Neural progenitor cell (in vitro differentiated cells): ENCODE results near the gene QRICH1. TPM values are rescaled to one million over a fixed set of nuclear protein-coding genes. Genes with fewer than 3 reads are reported as not detected.

Experiments
- DNase-seq: peaks from one replicate; pipeline ENCODE4 v3.0.0-alpha.2; 2016; ENCODE audit warnings: low spot score
- H2AFZ ChIP-seq: fragments of 200-600 bp; sonication (generic); replicated peaks from 2 replicates; pipeline ENCODE4 v1.6.1; 2016; ENCODE audit warnings: antibody characterized with exemption
- H3F3A ChIP-seq: fragments of 200-600 bp; sonication (generic); 2 replicates; pipeline ENCODE4 v1.6.1; 2016; ENCODE audit warnings: antibody characterized with exemption, low read depth
- H3K27ac ChIP-seq: fragments of 200-600 bp; sonication (generic); 2 replicates; pipeline ENCODE4 v1.5.1; 2016; ENCODE audit warnings: mild to moderate bottlenecking
- H3K27me3 ChIP-seq: fragments of 200-600 bp; sonication (generic); 2 replicates; pipeline ENCODE4 v1.6.1; 2016; ENCODE audit warnings: mild to moderate bottlenecking, moderate library complexity
- H3K36me3 ChIP-seq: fragments of 200-600 bp; sonication (generic); 2 replicates; pipeline ENCODE4 v1.5.1; 2016
- H3K4me1 ChIP-seq: fragments of 200-600 bp; sonication (generic); 2 replicates; pipeline ENCODE4 v1.6.1; 2016; ENCODE audit warnings: mixed run types
- H3K4me2 ChIP-seq: fragments of 200-600 bp; sonication (generic); 2 replicates; pipeline ENCODE4 v1.6.1; 2016
- H3K4me3 ChIP-seq: fragments of 200-600 bp; sonication (generic); 2 replicates; pipeline ENCODE4 v1.5.1; 2016
- H3K79me2 ChIP-seq: fragments of 200-600 bp; sonication (generic); 2 replicates; pipeline ENCODE4 v1.6.1; 2016; ENCODE audit warnings: low read depth
- H3K9ac ChIP-seq: fragments of 200-600 bp; sonication (generic); 2 replicates; pipeline ENCODE4 v1.6.1; 2016
- H3K9me3 ChIP-seq: fragments of 200-600 bp; sonication (generic); 2 replicates; pipeline ENCODE4 v1.5.1; 2016; ENCODE audit warnings: low read depth
- H4K20me1 ChIP-seq: fragments of 200-600 bp; sonication (generic); 2 replicates; pipeline ENCODE4 v1.6.1; 2016; ENCODE audit warnings: low read depth
- H3K27ac Mint-ChIP-seq: 3 replicates; pipeline ENCODE4 v1.8.0; 2021; ENCODE audit warnings: mixed read lengths
- H3K27me3 Mint-ChIP-seq: 2 replicates; pipeline ENCODE4 v1.8.0; 2022; ENCODE audit warnings: low read depth, mild to moderate bottlenecking, inconsistent platforms, moderate library complexity, mixed read lengths; ENCODE audit not compliant: insufficient read depth
- H3K36me3 Mint-ChIP-seq: 3 replicates; pipeline ENCODE4 v1.8.0; 2021; ENCODE audit warnings: mixed read lengths
- H3K4me1 Mint-ChIP-seq: 3 replicates; pipeline ENCODE4 v1.8.0; 2021; ENCODE audit warnings: mixed read lengths
- H3K4me3 Mint-ChIP-seq: 3 replicates; pipeline ENCODE4 v1.8.0; 2021; ENCODE audit warnings: mild to moderate bottlenecking, moderate library complexity, mixed read lengths
- H3K9me3 Mint-ChIP-seq: 3 replicates; pipeline ENCODE4 v1.8.0; 2020; ENCODE audit warnings: mixed read lengths
- EZH2 ChIP-seq: fragments of 200-600 bp; sonication (generic); IDR thresholded peaks from 2 replicates; pipeline ENCODE4 v1.6.1; 2017; ENCODE audit warnings: antibody characterized with exemption, mild to moderate bottlenecking, moderate library complexity
- EZH2phosphoT487 ChIP-seq: fragments of 200-600 bp; sonication (generic); IDR thresholded peaks from 2 replicates; pipeline ENCODE4 v1.6.1; 2017; ENCODE audit warnings: antibody characterized with exemption
- total RNA-seq: library from RNA; depleted of rRNA; stranded (reverse); fragments of >200 nt; gene quantifications from 2 replicates; pipeline ENCODE4 v1.2.3, GENCODE V29; 2015; ENCODE audit warnings: low replicate concordance
- TF ChIP-seq, protein P1 (sequence below): fragments of 200-600 bp; sonication (generic); IDR thresholded peaks from 2 replicates; pipeline ENCODE4 v1.5.1; 2017; ENCODE audit warnings: antibody characterized with exemption, mild to moderate bottlenecking

The QRICH1 gene
- total RNA-seq, 1 donor from 2014 or later, result 167 TPM

DNA sequence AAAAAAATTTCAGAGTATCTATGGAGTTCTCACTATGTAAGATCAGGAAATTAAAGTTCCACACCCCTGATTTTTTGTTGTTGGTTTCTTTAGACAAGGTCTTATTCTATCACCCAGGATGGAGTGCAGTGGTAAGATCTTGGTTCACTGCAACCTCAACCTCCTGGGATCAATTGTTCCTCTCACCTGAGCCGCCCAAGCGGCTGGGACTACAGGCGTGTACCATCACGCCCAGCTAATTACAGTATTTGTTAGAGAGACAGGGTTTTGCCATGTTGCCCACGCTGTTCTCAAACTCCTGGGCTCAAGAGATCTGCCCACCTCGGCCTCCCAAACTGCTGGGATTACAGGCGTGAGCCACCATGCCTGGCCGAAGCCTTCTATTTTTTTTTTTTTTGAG is 12.4 kb downstream of the QRICH1 start:
- H3K4me1 Mint-ChIP-seq, result no peaks in the 10 kb centered on the region
- H3K9ac ChIP-seq, result no peak overlapping the region
- H3K4me3 Mint-ChIP-seq, result no peak overlapping the region
- no peaks in the 10 kb centered on the region for H3K9me3 ChIP-seq
- no peak overlapping the region for H3K4me3 ChIP-seq
- TF ChIP-seq EZH2, result no peak
- no peak for TF ChIP-seq EZH2phosphoT487
- TF ChIP-seq, protein P1, sequence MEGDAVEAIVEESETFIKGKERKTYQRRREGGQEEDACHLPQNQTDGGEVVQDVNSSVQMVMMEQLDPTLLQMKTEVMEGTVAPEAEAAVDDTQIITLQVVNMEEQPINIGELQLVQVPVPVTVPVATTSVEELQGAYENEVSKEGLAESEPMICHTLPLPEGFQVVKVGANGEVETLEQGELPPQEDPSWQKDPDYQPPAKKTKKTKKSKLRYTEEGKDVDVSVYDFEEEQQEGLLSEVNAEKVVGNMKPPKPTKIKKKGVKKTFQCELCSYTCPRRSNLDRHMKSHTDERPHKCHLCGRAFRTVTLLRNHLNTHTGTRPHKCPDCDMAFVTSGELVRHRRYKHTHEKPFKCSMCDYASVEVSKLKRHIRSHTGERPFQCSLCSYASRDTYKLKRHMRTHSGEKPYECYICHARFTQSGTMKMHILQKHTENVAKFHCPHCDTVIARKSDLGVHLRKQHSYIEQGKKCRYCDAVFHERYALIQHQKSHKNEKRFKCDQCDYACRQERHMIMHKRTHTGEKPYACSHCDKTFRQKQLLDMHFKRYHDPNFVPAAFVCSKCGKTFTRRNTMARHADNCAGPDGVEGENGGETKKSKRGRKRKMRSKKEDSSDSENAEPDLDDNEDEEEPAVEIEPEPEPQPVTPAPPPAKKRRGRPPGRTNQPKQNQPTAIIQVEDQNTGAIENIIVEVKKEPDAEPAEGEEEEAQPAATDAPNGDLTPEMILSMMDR, result no peak
- H3F3A ChIP-seq, result peaks cover 13% of the 10 kb centered on the region
- DNase-seq, result no peak
- no peak overlapping the region for H2AFZ ChIP-seq
- peaks cover 92% of the 10 kb centered on the region for H4K20me1 ChIP-seq
- no peaks in the 10 kb centered on the region for H3K36me3 ChIP-seq
- H3K27me3 ChIP-seq, result no peaks in the 10 kb centered on the region
- no peak overlapping the region for H3K27ac Mint-ChIP-seq
- H3K9me3 Mint-ChIP-seq, result no peaks in the 10 kb centered on the region
- H3K4me2 ChIP-seq, result no peak overlapping the region
- H3K4me1 ChIP-seq, result no peaks in the 10 kb centered on the region
- peak overlapping the region; percentile 19 for H3K27ac ChIP-seq
- H3K27me3 Mint-ChIP-seq, result no peaks in the 10 kb centered on the region
- peaks cover 7% of the 10 kb centered on the region for H3K36me3 Mint-ChIP-seq
- peaks cover 99% of the 10 kb centered on the region for H3K79me2 ChIP-seq

DNA sequence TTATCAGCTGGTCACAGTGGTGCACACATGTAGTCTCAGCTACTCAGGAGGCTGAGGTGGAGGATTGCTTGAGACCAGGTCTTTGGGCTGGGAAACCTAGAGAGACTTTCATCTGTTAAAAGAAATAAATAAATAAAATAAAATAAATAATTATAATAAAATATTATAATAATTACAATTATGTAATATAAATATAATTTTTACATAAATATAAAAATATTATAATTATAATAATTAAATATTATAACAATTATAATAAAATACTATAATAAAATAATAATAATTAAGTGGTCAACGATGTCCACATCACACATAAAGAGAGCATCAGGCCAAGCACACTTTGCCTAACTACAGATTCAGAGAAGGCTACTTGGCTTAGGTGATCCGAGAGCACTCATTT is 14.6 kb downstream of the QRICH1 start:
- H3K4me3 Mint-ChIP-seq, result no peak overlapping the region
- Histone ChIP-seq H3F3A (peaks cover 8% of the 10 kb centered on the region), H3K9ac (no peak overlapping the region), H3K4me2 (no peak overlapping the region), H3K4me3 (no peak overlapping the region), H3K36me3 (no peaks in the 10 kb centered on the region), H3K27me3 (no peaks in the 10 kb centered on the region), H3K27ac (no peak overlapping the region), H3K4me1 (no peaks in the 10 kb centered on the region), H3K9me3 (no peaks in the 10 kb centered on the region), H4K20me1 (peaks cover 80% of the 10 kb centered on the region), H3K79me2 (peaks cover 98% of the 10 kb centered on the region), H2AFZ (no peak overlapping the region)
- H3K9me3 Mint-ChIP-seq, result no peaks in the 10 kb centered on the region
- no peaks in the 10 kb centered on the region for H3K4me1 Mint-ChIP-seq
- no peak for DNase-seq
- H3K36me3 Mint-ChIP-seq, result peaks cover 10% of the 10 kb centered on the region
- no peak overlapping the region for H3K27ac Mint-ChIP-seq
- no peaks in the 10 kb centered on the region for H3K27me3 Mint-ChIP-seq
- TF ChIP-seq EZH2phosphoT487 (no peak), EZH2 (no peak)
- TF ChIP-seq, protein P1, result no peak

DNA sequence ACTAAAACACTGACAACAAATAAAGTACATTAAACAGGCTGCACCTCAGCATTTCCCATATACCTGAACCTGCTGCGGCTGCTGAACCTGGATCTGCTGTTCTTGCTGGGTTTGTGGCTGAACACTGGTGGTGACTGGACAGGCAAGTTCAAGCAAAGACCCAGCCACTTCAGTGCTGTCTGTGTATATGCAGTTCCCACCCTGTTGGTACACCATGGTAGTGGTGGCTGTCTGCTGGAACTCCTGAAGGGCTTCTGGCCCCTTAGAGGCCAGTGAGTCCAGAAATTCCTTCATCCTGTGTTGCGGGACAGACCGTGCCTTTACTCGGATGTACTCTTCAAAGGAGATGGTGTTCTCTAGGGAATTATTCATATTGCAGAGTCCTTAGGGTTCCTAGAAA is 17.2 kb downstream of the QRICH1 start:
- Histone ChIP-seq H3K36me3 (no peaks in the 10 kb centered on the region), H3F3A (peaks cover 8% of the 10 kb centered on the region), H2AFZ (no peak overlapping the region), H3K27me3 (no peaks in the 10 kb centered on the region), H3K79me2 (peaks cover 95% of the 10 kb centered on the region), H3K9ac (no peak overlapping the region), H3K4me1 (no peaks in the 10 kb centered on the region), H3K4me2 (no peak overlapping the region), H4K20me1 (peaks cover 54% of the 10 kb centered on the region), H3K27ac (no peak overlapping the region), H3K9me3 (no peaks in the 10 kb centered on the region), H3K4me3 (no peak overlapping the region)
- Mint-ChIP-seq H3K9me3 (no peaks in the 10 kb centered on the region), H3K27me3 (no peaks in the 10 kb centered on the region), H3K36me3 (peaks cover 13% of the 10 kb centered on the region), H3K4me3 (no peak overlapping the region), H3K4me1 (no peaks in the 10 kb centered on the region), H3K27ac (no peak overlapping the region)
- TF ChIP-seq, protein P1, result no peak
- no peak for TF ChIP-seq EZH2phosphoT487
- no peak for TF ChIP-seq EZH2
- DNase-seq, result no peak
